ENCODE results near the gene SRRM5. TPM values are rescaled to one million over a fixed set of nuclear protein-coding genes. Genes with fewer than 3 reads are reported as not detected.

Gene SRRM5
- polyA plus RNA-seq, 2 of the 4 experiments (the other 2 are of a cell fraction) = 0.47 to 0.50 TPM

DNA sequence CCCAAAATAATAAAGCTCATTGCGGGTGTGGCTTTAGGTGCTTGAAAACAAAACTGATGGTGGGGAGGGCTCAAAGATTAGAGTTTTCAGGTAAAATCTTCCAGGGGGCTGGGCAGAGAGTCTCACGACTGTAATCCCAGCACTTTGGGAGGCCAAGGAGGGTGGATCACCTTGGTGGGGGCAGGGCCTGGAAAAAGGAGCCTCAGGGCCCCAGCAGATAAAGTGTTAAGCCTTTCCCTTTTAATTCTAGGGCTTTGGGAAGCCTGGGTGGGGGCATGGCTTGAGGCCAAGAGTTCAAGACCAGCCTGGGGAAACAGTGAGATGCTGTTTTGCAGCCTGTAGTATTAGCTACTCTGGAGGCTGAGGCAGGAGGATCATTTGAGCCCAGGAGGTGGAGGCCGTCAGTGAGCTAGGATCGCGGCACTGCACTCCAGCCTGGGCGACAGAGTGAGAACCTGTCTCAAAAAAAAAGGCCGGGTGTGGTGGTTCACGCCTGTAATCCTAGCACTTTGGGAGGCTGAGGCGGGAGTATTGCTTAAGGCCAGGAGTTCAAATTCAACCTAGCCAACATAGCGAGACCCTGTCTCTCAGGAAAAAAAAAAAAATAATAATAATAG, 17.7 kb upstream of the SRRM5 start:
- Histone ChIP-seq H3K4me3 (peak overlapping the region; percentile 66), H3K4me2 (peak overlapping the region; percentile 96), H3K27ac (peak overlapping the region in 1 of 2 experiments; percentile 87; a peak in 3 of 6 replicates), H3K9me3 (no peaks in the 10 kb centered on the region), H3K4me1 (peaks cover 19% of the 10 kb centered on the region)
- TF ChIP-seq POLR2AphosphoS2 (conservative IDR thresholded peaks at IDR 0.05; ENCODE audit: low read length) = no peak
- TF ChIP-seq RAD21 (conservative IDR thresholded peaks at IDR 0.05 in 1 of 2, IDR thresholded peaks at IDR 0.05 in 1 of 2) = no peak
- no peak for TF ChIP-seq EHF (CRISPR knock-in tag; IDR thresholded peaks at IDR 0.05)
- TF ChIP-seq, protein P1, sequence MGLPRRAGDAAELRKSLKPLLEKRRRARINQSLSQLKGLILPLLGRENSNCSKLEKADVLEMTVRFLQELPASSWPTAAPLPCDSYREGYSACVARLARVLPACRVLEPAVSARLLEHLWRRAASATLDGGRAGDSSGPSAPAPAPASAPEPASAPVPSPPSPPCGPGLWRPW (IDR thresholded peaks at IDR 0.05) = no peak
- TF ChIP-seq, protein P2, sequence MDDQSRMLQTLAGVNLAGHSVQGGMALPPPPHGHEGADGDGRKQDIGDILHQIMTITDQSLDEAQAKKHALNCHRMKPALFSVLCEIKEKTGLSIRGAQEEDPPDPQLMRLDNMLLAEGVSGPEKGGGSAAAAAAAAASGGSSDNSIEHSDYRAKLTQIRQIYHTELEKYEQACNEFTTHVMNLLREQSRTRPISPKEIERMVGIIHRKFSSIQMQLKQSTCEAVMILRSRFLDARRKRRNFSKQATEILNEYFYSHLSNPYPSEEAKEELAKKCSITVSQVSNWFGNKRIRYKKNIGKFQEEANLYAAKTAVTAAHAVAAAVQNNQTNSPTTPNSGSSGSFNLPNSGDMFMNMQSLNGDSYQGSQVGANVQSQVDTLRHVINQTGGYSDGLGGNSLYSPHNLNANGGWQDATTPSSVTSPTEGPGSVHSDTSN (IDR thresholded peaks at IDR 0.05) = no peak
- TF ChIP-seq JUN (IDR thresholded peaks at IDR 0.05) = no peak
- no peak for TF ChIP-seq HMGXB4 (CRISPR knock-in tag; IDR thresholded peaks at IDR 0.05; ENCODE audit: borderline replicate concordance)
- TF ChIP-seq, protein P3, sequence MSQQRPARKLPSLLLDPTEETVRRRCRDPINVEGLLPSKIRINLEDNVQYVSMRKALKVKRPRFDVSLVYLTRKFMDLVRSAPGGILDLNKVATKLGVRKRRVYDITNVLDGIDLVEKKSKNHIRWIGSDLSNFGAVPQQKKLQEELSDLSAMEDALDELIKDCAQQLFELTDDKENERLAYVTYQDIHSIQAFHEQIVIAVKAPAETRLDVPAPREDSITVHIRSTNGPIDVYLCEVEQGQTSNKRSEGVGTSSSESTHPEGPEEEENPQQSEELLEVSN (IDR thresholded peaks at IDR 0.05; ENCODE audit: borderline replicate concordance, low read depth) = no peak
- TF ChIP-seq ZNF302 (CRISPR knock-in tag; IDR thresholded peaks at IDR 0.05) = no peak
- no peak for TF ChIP-seq HOXB5 (CRISPR knock-in tag; IDR thresholded peaks at IDR 0.05)
- no peak for TF ChIP-seq CBX2 (IDR thresholded peaks at IDR 0.05; ENCODE audit: borderline replicate concordance, low read depth)
- no peak for TF ChIP-seq CBX8 (IDR thresholded peaks at IDR 0.05)
- TF ChIP-seq RNF2 (IDR thresholded peaks at IDR 0.05; ENCODE audit: borderline replicate concordance, low read depth) = no peak
- TF ChIP-seq BHLHE40 (IDR thresholded peaks at IDR 0.05; ENCODE audit: low read depth, low read length) = no peak
- TF ChIP-seq TFCP2L1 (CRISPR knock-in tag; IDR thresholded peaks at IDR 0.05) = no peak
- TF ChIP-seq RFX5 (IDR thresholded peaks at IDR 0.05) = no peak
- TF ChIP-seq MYC (IDR thresholded peaks at IDR 0.05; ENCODE audit: borderline replicate concordance, low read length) = no peak
- no peak for TF ChIP-seq ELK1 (IDR thresholded peaks at IDR 0.05; ENCODE audit: low read depth, low read length)
- DNase-seq (ENCODE audit: low read depth in 1 of 2, low spot score in 1 of 2) = no peak
- ChIA-PET CTCF (interaction anchor here (0.6 to 4.6 kb wide), 38 partner anchors 8 to 216 kb away, joined by 3 to 51 read pairs (median 4); partner anchors contain the start of genes KCNN4, PINLYP, XRCC1 and ZNF575), POLR2A (interaction anchor here (0.5 to 2.5 kb wide), 3 partner anchors 9 to 92 kb away, joined by 3 to 21 read pairs (median 3); partner anchors contain the start of gene ZNF575)
- no peak for FAIRE-seq
- 93% methylated on average over 10 of the region's 10 CpGs for WGBS (ENCODE audit: missing lambda C conversion rate)
- no peak for ATAC-seq

All from A549 (cell line).